ENCODE measurements around the gene GPR84. TPM values are rescaled to one million over a fixed set of nuclear protein-coding genes. Genes with fewer than 3 reads are reported as not detected.

Gene GPR84
- total and polyA plus RNA-seq, 9 of the 15 experiments (the other 6 are each of a cell fraction or from before 2014, with no cell fraction given), result 0.07 to 0.18 (median 0.11) TPM; not detected in 5

- TF ChIP-seq TAF1 (IDR thresholded peaks at IDR 0.05; ENCODE audit: control insufficient read depth, extremely low read depth, insufficient read depth, low read length, severe bottlenecking) (peak; percentile 7), MTA2 (IDR thresholded peaks at IDR 0.05; ENCODE audit: low read depth) (peak; percentile 75), GATAD2B (IDR thresholded peaks at IDR 0.05; ENCODE audit: borderline replicate concordance) (peak; percentile 83), MAZ (CRISPR knock-in tag; conservative IDR thresholded peaks at IDR 0.05 in 1 of 2, IDR thresholded peaks at IDR 0.05 in 1 of 2) (peak; percentile 36 to 79; a peak in 2 of 4 replicates), ZNF253 (CRISPR knock-in tag; conservative IDR thresholded peaks at IDR 0.05) (no peak), HDAC2 (IDR thresholded peaks at IDR 0.05) (peak; percentile 76; the same call in 1 of the 2 replicates), NFE2L1 (tag; IDR thresholded peaks at IDR 0.05; ENCODE audit: borderline replicate concordance, low read depth) (no peak), RAD21 (CRISPR knock-in tag; conservative IDR thresholded peaks at IDR 0.05 in 1 of 2, IDR thresholded peaks at IDR 0.05 in 1 of 2) (peak; percentile 59 to 83), LCOR (CRISPR knock-in tag; IDR thresholded peaks at IDR 0.05) (peak; percentile 57; the same call in 1 of the 2 replicates), ZBTB33 (CRISPR knock-in tag; IDR thresholded peaks at IDR 0.05) (peak; percentile 97), MYNN (IDR thresholded peaks at IDR 0.05) (peak; percentile 65; the same call in 1 of the 2 replicates), MYNN (CRISPR knock-in tag; IDR thresholded peaks at IDR 0.05) (no peak), HNRNPL (IDR thresholded peaks at IDR 0.05; ENCODE audit: low read depth, low read length) (peak; percentile 89; the same call in 1 of the 2 replicates), MTA3 (IDR thresholded peaks at IDR 0.05; ENCODE audit: borderline replicate concordance) (peak; percentile 60; the same call in 1 of the 2 replicates), ZNF592 (IDR thresholded peaks at IDR 0.05) (peak; percentile 84)
- TF ChIP-seq, protein P1, sequence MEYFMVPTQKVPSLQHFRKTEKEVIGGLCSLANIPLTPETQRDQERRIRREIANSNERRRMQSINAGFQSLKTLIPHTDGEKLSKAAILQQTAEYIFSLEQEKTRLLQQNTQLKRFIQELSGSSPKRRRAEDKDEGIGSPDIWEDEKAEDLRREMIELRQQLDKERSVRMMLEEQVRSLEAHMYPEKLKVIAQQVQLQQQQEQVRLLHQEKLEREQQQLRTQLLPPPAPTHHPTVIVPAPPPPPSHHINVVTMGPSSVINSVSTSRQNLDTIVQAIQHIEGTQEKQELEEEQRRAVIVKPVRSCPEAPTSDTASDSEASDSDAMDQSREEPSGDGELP (CRISPR knock-in tag; IDR thresholded peaks at IDR 0.05; ENCODE audit: borderline replicate concordance), result peak; percentile 73
- TF ChIP-seq, protein P2, sequence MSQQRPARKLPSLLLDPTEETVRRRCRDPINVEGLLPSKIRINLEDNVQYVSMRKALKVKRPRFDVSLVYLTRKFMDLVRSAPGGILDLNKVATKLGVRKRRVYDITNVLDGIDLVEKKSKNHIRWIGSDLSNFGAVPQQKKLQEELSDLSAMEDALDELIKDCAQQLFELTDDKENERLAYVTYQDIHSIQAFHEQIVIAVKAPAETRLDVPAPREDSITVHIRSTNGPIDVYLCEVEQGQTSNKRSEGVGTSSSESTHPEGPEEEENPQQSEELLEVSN (IDR thresholded peaks at IDR 0.05; ENCODE audit: borderline replicate concordance in 1 of 2, extremely low read depth in 1 of 2, insufficient read depth in 1 of 2, insufficient read length in 1 of 2, low read depth in 1 of 2, low read length in 1 of 2, poor library complexity in 1 of 2, severe bottlenecking in 1 of 2), result peak; percentile 34 to 66
These were observed 6.0 kb upstream of the GPR84 start (continued) for GRCh38 chr12:54370171-54370730.

All from K562 (cell line).